Kidney epithelial cell (primary cell): ENCODE results near the gene ZNF239. TPM values are rescaled to one million over a fixed set of nuclear protein-coding genes. Genes with fewer than 3 reads are reported as not detected.
"Not testable (repeated sequence)": the region's sequence is repeated elsewhere in the genome, so short reads cannot be mapped to it uniquely, and the experiment has no call there.

Experiments
- DNase-seq: peaks from one replicate; pipeline ENCODE4 v3.0.0-alpha.2; 2010; ENCODE audit warnings: low read depth
- H3K27me3 ChIP-seq: 2 replicates; pipeline ENCODE4 v1.6.0; 2011; ENCODE audit warnings: low read length; ENCODE audit not compliant: control insufficient read depth, insufficient read depth
- H3K36me3 ChIP-seq: 2 replicates; pipeline ENCODE4 v1.5.1; 2011; ENCODE audit warnings: low read length; ENCODE audit not compliant: control insufficient read depth, insufficient read depth
- H3K4me3 ChIP-seq: 2 replicates; pipeline ENCODE4 v1.5.1; 2011; ENCODE audit warnings: low read depth, mild to moderate bottlenecking, control low read depth, low read length
- total RNA-seq: library from RNA; depleted of rRNA; stranded (reverse); fragments of >200 nt; gene quantifications from 2 replicates; pipeline ENCODE4 v1.2.3, GENCODE V29; 2015
- TF ChIP-seq, protein P1 (sequence below): IDR thresholded peaks from 2 replicates; pipeline ENCODE4 v1.5.1; 2011; ENCODE audit warnings: mild to moderate bottlenecking, moderate library complexity, low read length, control low read depth, inconsistent platforms; ENCODE audit not compliant: insufficient read depth, poor library complexity, severe bottlenecking

The ZNF239 gene
- total RNA-seq, 1 donor from 2014 or later: 7.3 TPM

DNA sequence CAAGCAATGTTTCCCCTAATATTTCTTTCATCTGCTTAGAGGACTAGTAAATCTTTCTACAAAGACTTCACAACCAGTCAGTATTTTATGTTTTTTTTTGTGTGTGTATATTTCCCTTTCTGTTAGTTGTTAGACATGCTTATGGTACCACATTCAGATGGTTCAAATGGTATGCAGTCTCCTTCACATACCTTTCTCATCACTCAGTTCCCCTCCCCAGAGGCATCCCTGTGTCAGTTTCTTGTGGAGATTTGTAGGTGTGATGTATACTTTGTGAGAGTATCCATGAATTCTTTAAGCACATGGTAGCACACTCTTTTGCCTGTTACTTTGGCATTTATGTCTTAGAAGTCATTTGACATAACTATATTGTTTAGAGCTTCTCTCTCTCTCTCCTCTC, 36.2 kb upstream of the ZNF239 start:
- H3K36me3 ChIP-seq: no peaks in the 10 kb centered on the region

DNA sequence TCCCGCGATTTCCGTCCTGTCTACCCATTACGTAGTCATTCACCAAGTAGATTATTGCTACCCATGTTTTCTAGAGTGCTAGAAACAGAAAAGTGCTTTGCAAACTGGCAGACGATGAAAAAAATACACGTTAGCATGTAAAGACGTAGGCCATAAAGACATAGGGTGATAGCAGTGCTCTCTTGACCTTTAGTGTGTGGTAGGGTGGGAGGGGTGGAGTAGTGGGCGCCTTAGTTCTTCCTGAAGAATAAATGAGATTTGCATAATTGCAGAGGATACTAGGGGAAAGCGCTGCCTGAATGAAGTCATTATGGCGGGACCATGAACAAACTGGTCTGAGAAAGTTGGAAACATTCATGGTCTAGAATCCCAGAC, 32.8 kb upstream of the ZNF239 start:
- no peaks in the 10 kb centered on the region for H3K27me3 ChIP-seq
- H3K36me3 ChIP-seq: no peaks in the 10 kb centered on the region
- H3K4me3 ChIP-seq: peak overlapping the region; percentile 80
- no peak for DNase-seq
- TF ChIP-seq, protein P1, sequence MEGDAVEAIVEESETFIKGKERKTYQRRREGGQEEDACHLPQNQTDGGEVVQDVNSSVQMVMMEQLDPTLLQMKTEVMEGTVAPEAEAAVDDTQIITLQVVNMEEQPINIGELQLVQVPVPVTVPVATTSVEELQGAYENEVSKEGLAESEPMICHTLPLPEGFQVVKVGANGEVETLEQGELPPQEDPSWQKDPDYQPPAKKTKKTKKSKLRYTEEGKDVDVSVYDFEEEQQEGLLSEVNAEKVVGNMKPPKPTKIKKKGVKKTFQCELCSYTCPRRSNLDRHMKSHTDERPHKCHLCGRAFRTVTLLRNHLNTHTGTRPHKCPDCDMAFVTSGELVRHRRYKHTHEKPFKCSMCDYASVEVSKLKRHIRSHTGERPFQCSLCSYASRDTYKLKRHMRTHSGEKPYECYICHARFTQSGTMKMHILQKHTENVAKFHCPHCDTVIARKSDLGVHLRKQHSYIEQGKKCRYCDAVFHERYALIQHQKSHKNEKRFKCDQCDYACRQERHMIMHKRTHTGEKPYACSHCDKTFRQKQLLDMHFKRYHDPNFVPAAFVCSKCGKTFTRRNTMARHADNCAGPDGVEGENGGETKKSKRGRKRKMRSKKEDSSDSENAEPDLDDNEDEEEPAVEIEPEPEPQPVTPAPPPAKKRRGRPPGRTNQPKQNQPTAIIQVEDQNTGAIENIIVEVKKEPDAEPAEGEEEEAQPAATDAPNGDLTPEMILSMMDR: no peak

More for the DNA sequence above, 36.2 kb upstream of the ZNF239 start:
- DNase-seq: no peak
- no peak overlapping the region for H3K4me3 ChIP-seq
- TF ChIP-seq, protein P1: no peak
- no peaks in the 10 kb centered on the region for H3K27me3 ChIP-seq

DNA sequence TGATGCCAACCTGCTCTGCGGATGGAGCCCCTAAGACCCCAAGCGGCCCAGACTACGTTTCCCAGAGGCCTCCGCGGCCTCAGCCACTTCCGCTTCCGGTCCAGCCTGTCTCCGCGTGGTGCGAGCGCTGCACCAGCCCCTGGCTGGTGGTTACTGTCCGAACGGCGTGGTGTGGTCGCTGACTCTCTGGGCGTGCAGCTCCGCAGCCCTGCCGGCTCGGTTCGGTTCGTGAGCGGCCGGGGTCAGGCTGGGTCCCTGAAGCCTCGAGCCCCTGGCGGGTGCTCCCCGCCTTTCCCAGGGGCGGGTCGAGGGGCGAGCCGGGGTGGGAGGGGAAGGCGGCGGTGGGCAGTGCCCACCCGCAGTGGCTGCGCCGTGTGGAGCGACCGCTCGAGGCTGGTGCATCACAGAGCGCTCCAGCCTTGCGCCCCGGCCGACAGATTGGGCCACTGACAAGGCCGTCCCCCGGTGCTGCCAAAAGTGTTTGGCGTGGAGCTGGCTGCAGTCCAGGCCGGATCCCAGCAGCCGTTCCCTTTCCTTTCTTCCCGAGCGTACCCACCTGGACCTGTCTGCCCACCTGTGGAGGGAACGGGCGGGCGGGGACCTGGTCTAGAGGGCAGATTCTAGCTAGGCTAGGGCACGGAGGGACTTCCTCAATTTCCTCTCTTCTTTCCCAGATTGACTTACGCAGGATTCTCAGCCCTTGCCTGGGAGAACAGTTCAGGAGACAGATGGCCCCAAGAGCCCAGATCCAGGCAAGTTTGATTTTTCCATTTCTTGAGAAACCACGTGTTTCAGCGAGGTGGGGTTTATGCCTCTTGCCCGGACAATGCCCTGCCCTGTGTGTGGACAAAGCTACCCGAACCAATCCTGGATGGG, 32.1 kb upstream of the ZNF239 start, which contains the start of gene ZNF485:
Gene ZNF485, plus strand, starts transcription at position 116 of the 876 bp plus-strand sequence. Its CDS starts 613 bp downstream, at position 729.
- TF ChIP-seq, protein P1: no peak
- no peaks in the 10 kb centered on the region for H3K36me3 ChIP-seq
- H3K4me3 ChIP-seq: peak within 1 kb of the TSS; percentile 80
- no peaks in the 10 kb centered on the region for H3K27me3 ChIP-seq
- no peak for DNase-seq

DNA sequence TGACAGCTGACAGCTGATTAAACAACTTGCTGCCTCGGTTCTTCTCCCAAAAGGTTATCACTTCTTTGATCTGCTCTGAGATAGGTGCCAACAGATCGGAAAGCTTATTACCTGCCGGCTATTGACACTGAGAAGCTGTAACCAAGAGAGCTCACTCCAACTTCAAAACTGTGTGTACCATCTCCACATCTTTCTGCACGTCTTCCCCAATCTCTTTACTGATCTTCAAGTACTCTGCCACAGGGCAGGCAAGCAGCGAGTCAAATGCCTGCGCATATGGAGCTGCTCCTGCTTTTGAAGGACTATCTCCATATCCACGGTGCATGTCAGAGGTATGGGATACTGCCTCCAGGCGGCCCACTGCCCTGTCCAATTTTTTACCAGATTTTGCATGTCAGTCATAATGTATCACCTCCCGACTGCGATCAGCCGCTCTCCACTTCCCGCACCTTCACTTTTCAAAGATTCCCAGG, 31.5 kb upstream of the ZNF239 start:
- H3K4me3 ChIP-seq: peak overlapping the region; percentile 80
- H3K27me3 ChIP-seq: no peaks in the 10 kb centered on the region
- TF ChIP-seq, protein P1: no peak
- H3K36me3 ChIP-seq: no peaks in the 10 kb centered on the region
- DNase-seq: no peak

DNA sequence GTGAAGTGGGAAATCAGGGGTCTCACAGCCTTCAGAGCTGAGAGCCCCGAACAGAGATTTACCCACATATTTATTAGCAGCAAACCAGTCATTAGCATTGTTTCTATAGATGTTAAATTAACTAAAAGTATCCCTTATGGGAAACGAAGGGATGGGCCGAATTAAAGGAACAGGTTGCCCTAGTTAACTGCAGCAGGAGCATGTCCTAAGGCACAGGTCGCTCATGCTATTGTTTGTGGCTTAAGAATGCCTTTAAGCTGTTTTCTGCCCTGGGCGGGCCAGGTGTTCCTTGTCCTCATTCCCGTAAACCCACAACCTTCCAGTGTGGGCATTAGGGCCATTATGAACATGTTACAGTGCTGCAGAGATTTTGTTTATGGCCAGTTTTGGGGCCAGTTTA, 27.2 kb upstream of the ZNF239 start:
- not testable (repeated sequence) for H3K36me3 ChIP-seq, H3K4me3 ChIP-seq, DNase-seq, H3K27me3 ChIP-seq

DNA sequence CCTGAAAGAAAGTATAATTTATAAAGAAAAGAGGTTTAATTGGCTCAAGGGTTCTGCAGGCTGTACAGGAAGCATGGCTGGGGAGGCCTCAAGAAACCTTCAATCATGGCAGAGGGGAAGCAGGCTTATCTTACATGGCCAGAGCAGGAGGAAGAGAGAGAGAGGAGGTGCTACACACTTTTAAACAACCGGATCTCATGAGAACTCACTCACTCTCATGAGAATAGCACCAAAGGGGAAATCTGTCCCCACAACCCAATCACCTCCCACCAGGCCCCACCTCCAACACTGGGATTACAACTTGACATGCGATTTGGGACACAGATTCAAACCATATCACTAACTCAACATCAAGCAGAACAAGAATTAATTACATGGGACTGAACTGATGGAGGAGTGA, 24.9 kb upstream of the ZNF239 start:
- DNase-seq: no peak
- no peak overlapping the region for H3K4me3 ChIP-seq
- H3K36me3 ChIP-seq: no peaks in the 10 kb centered on the region
- no peaks in the 10 kb centered on the region for H3K27me3 ChIP-seq
- TF ChIP-seq, protein P1: no peak
